HG03135 (cell line): ENCODE measurements around the gene ADGRB3.

Experiments
- ATAC-seq: cut with Tn5 transposase; IDR thresholded peaks from one replicate; pipeline ENCODE4 v1.9.1; 2021; ENCODE audit warnings: mild to moderate bottlenecking, moderate library complexity; ENCODE audit not compliant: unreplicated experiment

Gene ADGRB3

GRCh38 chr6:69018906-69019305 lies 383.8 kb downstream of the ADGRB3 start:
- ATAC-seq, result no peak

GRCh38 chr6:69019832-69020231 lies 384.8 kb downstream of the ADGRB3 start:
- no peak for ATAC-seq

GRCh38 chr6:69022993-69023392 lies 387.9 kb downstream of the ADGRB3 start:
- no peak for ATAC-seq

GRCh38 chr6:69026243-69026642 lies 391.2 kb downstream of the ADGRB3 start:
- ATAC-seq, result no peak

- ATAC-seq, result no peak
Observed at GRCh38 chr6:69026715-69027114, 391.6 kb downstream of the ADGRB3 start.

- ATAC-seq, result no peak
Observed at GRCh38 chr6:69027861-69028260, 392.8 kb downstream of the ADGRB3 start.

GRCh38 chr6:69038841-69039240 lies 403.8 kb downstream of the ADGRB3 start:
- ATAC-seq, result no peak

GRCh38 chr6:69042297-69042696 lies 407.2 kb downstream of the ADGRB3 start:
- ATAC-seq, result no peak

GRCh38 chr6:69044534-69044933 lies 409.5 kb downstream of the ADGRB3 start:
- no peak for ATAC-seq

- ATAC-seq, result no peak
Observed at GRCh38 chr6:69059413-69059812, 424.3 kb downstream of the ADGRB3 start.

- ATAC-seq, result no peak
Observed at GRCh38 chr6:69061066-69061465, 426.0 kb downstream of the ADGRB3 start.

- ATAC-seq, result no peak
Observed at GRCh38 chr6:69063401-69063800, 428.3 kb downstream of the ADGRB3 start.

GRCh38 chr6:69064226-69064625 lies 429.1 kb downstream of the ADGRB3 start:
- no peak for ATAC-seq

- ATAC-seq, result no peak
Observed at GRCh38 chr6:69069881-69070280, 434.8 kb downstream of the ADGRB3 start.

- no peak for ATAC-seq
Observed at GRCh38 chr6:69072796-69073195, 437.7 kb downstream of the ADGRB3 start.

- ATAC-seq, result no peak
Observed at GRCh38 chr6:69084746-69085335, 449.8 kb downstream of the ADGRB3 start.

GRCh38 chr6:69086689-69087088 lies 451.6 kb downstream of the ADGRB3 start:
- ATAC-seq, result no peak

GRCh38 chr6:69089539-69089938 lies 454.5 kb downstream of the ADGRB3 start:
- no peak for ATAC-seq

- ATAC-seq, result no peak
Observed at GRCh38 chr6:69090132-69090531, 455.1 kb downstream of the ADGRB3 start.

GRCh38 chr6:69096681-69097080 lies 461.6 kb downstream of the ADGRB3 start:
- no peak for ATAC-seq

GRCh38 chr6:69097948-69098347 lies 462.9 kb downstream of the ADGRB3 start:
- no peak for ATAC-seq

GRCh38 chr6:69098910-69099309 lies 463.8 kb downstream of the ADGRB3 start:
- ATAC-seq, result no peak

- ATAC-seq, result no peak
Observed at GRCh38 chr6:69100772-69101171, 465.7 kb downstream of the ADGRB3 start.
